GM12874 (cell line): Measurements from ENCODE around the gene HEMK1.

Experiments used
- TF ChIP-seq, protein P1 (sequence below): IDR thresholded peaks from 2 replicates; pipeline ENCODE4 v1.5.1; 2011; ENCODE audit warnings: low read depth, mild to moderate bottlenecking, control low read depth, low read length, moderate library complexity; ENCODE audit not compliant: insufficient read depth

The HEMK1 gene, protein sequence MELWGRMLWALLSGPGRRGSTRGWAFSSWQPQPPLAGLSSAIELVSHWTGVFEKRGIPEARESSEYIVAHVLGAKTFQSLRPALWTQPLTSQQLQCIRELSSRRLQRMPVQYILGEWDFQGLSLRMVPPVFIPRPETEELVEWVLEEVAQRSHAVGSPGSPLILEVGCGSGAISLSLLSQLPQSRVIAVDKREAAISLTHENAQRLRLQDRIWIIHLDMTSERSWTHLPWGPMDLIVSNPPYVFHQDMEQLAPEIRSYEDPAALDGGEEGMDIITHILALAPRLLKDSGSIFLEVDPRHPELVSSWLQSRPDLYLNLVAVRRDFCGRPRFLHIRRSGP

DNA sequence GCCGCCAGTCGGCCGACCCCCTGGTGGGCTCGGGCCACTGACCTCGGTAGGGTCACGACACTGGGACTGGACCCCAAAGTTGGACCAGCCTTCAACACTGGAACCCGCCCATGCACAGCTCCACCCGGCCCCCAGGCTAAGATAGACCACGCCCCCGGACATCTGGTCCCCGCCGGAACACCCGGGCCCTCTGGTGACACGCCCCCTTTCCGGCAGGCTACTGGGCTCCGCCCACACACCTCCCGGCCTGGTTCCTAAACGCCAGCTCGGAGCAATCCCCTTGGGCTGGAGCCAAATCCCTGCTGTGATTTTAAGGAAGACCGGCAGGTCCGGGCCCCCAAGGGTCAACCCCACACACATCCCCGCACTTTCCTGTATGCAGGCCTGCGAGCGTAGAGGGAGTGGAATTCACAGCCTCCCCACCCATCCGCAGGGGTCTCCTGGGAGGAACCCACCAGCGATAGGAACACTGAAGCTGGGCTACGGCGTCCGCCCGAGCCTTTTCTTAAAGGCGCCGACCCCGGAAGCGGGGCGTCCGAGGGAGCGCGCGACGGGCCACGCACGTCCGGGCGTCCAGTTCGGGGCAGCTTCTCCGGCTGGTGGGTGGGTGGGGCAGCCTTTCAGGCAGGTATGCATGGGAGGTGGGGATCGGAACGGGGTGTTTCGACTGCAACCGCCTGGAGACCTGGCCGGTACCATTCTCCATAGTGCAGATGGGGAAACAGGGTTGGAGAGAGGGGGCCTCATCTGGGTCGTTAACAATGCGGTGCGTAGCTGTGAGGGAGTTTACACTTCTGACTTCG, at the start of gene HEMK1:
Gene HEMK1 (plus strand): TSS at position 576 of the 803 bp plus-strand sequence. CDS start 1,583 bp downstream, outside the sequence.
- TF ChIP-seq, protein P1, sequence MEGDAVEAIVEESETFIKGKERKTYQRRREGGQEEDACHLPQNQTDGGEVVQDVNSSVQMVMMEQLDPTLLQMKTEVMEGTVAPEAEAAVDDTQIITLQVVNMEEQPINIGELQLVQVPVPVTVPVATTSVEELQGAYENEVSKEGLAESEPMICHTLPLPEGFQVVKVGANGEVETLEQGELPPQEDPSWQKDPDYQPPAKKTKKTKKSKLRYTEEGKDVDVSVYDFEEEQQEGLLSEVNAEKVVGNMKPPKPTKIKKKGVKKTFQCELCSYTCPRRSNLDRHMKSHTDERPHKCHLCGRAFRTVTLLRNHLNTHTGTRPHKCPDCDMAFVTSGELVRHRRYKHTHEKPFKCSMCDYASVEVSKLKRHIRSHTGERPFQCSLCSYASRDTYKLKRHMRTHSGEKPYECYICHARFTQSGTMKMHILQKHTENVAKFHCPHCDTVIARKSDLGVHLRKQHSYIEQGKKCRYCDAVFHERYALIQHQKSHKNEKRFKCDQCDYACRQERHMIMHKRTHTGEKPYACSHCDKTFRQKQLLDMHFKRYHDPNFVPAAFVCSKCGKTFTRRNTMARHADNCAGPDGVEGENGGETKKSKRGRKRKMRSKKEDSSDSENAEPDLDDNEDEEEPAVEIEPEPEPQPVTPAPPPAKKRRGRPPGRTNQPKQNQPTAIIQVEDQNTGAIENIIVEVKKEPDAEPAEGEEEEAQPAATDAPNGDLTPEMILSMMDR: no peak

DNA sequence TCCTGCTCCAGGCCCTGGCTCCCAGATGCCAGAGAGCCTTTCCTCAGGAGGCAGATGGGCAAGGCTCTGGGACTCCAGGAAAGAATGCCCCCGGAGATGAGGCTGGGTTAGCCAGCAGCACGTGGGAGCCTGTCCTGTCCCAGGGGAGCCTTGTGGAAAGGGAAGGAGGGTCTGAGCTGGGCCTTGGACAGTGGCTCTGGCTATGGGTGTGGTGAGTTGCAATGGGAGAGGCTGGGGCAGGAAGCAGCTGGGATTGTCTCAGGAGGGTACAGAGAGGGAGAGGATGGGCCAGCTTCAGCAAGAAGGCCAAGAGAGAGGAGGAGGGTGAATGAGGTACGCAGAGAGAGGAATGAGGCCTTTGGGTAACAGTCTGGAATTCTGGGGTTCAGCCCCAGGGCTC, 48.5 kb upstream of the HEMK1 start:
- TF ChIP-seq, protein P1: no peak

DNA sequence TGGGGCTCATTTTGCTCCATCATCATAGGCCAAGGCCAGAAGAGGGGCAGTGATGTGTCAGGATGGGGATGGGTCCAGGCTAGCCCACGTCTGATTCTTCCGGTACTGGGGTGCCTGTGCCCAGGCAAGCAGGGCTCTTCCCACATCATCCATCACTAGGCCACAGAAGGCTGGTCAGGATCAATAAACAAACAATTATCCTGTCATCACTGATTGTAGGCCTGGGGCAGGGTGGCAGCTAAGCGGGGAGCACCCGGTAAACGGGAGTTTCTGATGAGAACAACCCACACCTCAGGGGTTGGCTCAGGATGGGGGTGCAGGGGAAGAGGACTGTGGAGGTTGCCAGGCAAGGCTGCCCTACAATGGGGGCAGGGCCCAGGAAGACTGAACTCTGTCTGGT, 47.8 kb upstream of the HEMK1 start:
- TF ChIP-seq, protein P1: no peak

DNA sequence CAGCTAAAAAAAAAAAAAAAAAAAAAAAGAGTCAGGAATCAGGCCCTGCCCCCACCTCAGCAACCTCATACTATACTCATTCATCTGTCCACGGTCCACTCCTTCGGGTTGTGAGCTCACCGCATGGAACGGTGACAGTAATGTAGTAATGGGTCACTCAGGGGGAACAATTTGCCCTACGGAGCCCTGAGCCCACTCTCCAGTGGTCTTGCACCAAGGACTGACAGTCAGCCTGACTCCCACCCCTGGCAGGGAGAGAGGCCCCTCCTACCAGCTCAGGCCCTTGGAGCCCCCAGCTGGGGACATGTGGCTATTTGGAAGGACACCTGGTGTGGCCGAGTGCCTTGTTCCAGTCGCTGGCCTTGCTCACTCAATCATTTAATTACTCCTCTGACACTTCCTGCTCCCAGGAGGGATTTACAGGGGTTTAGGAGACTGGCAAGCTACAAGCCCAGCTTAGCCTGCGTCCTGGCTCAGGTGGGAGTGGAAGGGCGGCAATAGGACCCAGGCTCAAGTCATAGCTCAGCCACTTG, 46.0 kb upstream of the HEMK1 start:
- TF ChIP-seq, protein P1: no peak

DNA sequence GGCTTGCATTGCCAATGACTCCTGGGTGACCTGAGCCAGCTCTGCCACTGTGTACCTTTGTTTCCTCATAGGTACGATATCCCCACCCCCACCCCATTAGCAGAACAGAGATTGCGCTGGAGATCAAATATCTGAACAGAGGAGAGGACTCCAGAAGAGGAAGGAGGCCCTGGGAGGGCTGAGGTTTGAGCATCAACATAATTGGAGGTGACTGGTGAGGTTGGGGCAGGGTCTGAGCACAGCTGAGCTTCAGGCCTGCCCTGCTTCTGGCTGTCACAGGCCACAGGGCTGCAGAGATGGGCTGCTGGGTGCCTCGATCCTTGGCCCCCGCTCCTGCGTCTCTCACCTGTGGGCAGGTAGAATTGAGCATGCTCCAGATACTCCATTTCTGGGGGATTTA, 44.6 kb upstream of the HEMK1 start:
- TF ChIP-seq, protein P1: no peak

DNA sequence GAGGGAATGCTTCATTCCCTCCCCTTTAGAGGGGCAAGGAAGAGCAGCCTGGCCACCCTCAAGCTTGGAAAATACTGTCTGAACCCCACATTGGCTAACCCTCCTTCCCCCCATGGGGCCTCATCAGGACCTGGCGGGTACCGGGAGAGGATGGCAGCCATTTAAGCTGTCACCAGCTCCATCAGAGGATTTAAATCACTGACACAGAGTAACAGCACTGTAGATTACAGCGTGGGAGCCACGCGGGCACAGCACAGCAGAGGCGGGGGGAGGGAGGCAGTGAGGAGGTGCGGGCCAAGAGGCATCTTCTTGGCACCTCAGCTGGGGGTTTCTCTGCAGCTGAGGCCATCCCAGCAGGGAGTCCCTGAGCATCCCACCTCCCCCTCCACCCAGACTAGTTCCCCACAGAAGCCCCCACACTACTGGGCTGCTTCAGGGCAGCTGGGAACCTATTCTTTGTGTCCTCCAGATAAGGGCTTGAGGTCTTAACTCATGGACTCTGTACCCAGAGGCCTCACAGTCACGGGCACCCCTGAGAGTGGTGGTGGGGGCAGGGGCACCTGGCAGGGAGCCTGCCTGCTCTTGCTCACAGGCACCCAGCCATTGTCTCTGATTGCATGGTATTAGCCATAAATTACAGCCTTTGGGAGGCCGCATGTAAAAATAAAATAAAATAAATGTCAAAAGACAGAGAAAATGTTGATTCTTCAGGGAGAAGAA, 44.0 kb upstream of the HEMK1 start:
- TF ChIP-seq, protein P1: no peak

DNA sequence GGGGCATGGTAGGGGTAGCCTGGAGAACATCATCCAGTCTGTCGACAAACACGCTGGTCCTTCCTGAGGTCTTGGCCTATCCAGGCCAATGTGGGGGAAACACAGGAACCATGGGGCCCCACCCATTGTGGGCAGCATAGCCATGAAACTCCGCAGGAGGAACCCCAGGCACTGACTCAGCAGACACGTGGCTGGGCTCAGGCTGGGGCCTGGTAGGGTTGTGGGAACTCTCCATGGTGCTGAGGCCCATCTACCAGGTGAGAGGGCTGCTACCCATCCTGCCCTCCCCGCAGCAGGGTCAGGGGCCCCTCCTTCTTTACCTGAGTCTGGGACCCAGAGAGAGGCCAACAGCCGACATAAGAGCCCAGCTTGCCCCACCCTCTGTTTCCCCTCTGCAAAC, 43.3 kb upstream of the HEMK1 start:
- TF ChIP-seq, protein P1: no peak
